GM11168 (cell line): ENCODE measurements around the gene SEC22A.

Source experiments
- in situ Hi-C: fragments of 300-500 bp; cut with MboI; formaldehyde crosslinking; loops from one replicate; pipeline ENCODE4 v1.12.0; 2022; ENCODE audit warnings: low sequenced_read_pairs; ENCODE audit not compliant: unreplicated experiment

SEC22A gene

DNA sequence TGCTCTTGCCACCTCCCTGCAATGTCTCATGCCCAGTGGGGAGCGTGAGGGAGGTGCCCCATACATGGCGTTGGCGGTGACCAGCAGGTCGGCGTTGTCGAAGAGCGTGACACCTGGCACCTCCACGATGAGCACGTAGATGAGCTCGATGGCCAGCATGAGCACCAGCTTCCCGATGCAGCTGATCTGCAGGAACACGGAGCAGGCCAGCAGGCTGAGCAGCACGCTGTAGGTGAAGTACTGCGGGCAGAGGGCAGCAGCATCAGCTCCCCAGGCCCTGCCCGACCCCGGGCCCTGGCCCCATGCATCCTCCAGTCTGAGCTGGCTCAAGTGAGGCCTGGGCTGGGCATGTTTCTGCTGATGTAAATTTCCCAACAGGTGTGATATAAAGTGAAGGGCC is 98.3 kb downstream of the SEC22A start:
- in situ Hi-C loops = no loop called here

DNA sequence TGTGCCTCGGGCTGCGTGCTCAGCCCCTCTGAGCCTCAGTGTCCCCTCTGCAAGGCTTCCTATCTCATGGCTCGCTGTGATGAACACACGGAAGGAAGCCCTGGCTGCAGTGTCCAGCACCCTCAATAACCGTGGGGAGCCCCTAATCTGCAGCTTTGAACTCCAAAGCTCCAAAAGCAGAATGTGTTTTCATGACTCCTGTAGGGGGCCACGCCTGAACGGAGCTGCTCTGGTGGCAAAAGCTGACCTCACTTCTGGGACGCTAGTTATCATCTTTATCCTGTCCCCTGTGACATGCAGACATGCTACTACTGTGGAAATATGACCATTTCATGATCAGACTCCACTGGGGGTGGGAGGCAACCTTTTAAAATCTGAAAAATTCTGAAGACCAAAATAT is 98.8 kb downstream of the SEC22A start:
- in situ Hi-C loops = no loop called here

DNA sequence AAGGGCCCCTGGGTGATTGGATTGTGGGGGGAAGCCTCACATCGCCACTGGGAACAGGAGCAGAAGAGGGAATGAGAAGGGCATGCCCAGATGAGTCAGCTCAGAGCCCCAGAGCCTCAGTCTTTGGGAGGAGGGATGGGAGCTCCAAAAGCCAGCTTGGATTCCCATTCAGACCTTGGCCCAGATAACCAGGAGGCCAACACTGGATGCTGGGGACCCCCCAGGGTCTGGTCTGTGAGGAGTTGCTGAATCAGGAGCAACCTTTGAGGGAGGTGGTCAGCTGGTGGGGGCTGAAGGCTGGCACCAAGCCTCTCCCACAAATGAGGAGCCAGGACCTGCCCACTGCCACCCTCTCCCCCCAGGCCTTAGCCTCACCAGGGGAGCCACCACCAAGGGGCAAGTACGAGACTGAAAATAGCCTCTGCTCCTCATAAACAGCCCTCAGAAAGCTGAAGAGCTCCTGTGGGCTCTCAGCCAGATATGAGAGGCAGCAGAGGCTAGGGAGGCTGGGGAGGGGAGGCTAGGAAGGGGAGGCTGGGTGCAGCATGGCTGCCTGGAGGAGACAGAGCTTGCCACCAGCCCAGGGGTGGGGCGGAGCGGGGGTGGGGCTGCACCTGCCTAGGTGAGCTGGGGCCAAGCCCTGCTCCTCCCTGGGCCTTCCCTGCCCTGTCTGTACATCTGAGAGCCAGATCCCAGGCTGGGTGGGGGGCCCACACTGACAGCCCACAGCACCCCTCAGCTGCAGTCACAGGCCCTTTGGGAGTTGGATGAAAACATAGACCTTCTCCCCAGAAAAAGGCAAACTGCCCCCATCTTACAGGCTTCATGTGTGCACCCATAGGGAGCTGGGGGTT is 99.8 kb downstream of the SEC22A start:
- in situ Hi-C loops = no loop called here

DNA sequence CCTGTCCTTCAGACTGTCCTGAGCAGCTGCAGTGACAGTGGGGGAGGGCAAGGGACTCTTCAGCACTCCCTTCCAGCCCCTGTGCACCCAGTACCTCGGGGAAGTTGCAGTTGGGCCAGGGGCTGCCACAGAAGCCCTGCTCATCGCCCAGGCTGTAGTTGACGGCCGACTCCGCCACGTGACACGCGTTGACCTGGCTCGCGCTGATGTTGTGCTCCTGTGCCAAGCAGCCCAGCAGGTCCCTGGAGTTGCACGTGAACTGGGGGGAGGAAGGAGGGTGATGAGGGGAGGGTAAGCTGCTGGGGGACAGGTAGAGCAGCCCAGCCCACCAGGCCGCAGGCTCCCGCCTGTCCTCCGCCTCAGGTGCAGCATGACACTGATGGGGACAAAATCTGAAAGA is 101.2 kb downstream of the SEC22A start:
- in situ Hi-C loops = no loop called here

DNA sequence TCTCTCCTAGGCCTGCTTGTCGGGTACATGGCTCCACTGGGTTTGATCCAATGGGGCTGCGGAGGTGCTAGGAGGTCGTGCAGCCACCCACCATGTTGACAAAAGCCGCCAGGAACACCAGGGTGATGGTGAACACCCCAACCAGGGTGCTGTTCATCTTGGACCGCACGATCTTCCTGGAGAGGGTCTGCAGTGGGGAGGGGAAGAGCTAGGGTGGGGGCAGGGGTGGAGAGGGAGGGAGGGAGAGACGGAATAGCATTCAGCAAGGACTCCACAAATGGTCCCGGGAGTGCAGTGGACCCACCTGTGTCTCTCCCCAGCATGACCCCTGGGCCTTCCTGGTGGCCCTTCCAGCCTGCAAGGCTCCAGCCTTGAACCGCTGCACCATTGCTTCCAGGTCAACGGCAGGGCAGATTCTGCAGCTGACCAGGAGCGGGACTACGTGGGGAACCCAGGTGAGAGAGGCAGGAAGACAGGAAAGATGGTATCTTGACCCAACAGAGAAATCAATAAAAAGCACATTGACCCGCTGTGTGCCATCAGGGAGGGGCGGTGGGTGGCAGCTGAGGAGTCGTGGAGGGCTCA is 102.3 kb downstream of the SEC22A start:
- in situ Hi-C loops = no loop called here

DNA sequence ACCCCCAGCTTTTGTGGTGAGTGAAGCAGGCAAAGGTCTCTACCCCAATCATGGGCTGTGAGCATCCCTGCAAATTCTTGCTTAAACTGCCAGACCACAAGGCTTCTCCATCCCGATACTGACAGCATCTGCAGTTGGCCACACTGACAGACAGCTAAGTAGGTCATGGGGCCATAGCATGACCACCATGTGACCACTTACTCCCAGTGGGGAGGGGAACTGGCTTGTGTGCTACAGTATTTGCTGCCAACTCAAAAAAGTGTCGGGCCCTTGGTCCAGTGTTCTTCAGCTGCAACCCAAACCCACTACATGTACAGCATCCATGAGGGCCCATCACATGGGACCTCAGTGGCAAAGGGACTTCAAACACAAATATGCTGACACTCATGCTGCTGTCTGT is 103.4 kb downstream of the SEC22A start:
- in situ Hi-C loops = no loop called here

DNA sequence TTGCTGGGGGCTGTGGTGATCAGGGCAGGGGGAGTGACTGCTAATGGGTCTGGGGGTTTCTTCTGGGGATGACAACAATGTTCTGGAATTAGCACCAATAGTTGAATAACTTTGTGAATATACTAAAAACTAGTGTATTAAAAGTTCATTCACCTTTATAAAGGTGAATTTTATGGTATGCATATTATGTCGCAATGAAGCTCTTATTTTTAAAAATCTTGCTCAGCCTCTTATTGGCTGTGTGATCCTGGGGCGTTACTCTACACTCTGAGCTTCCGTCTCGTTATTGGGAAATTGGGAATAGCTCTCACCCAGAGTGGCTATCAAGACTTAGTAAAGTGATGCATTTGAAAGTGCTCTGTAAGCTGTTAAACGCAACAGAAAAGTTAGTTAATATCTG is 105.3 kb downstream of the SEC22A start:
- in situ Hi-C loops = no loop called here

DNA sequence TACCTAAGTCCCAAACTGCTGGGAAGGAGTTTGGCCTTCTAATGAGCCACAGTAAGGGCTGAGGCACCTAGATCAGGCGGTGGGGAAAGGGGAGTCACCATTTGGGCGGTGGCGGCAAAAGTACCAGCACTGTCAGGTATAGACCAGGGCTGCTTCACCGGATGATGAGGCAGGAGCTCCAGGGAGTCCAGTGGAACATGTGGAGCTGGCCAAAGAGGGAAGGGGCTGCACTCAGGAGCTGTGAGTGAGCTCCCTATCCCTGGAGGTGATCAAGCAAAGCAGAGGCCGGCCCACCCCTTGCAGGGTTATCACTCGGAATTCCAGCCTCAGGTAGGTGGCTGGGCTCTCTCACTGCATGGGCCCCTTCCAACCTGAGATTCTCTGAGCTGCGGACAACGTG is 108.4 kb downstream of the SEC22A start:
- in situ Hi-C loops = no loop called here

DNA sequence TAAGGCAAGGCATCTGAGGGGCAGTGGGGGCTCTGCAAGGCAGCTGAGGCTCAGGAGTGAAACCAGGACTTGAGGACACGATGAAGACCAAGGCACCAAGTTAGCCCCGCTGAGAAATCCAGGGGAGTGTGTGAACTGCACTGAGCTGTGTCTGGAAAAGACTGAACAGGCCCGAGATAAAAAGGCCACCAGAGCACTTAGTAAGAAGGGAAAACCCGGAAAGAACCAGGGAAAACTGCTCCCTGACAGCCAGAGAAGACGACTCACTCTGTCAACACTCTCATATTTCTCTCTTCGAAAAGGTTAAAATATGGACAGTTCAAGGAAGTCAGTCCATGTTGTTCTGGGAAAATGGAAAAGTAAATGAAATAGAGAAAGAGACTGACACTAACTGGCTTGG is 109.0 kb downstream of the SEC22A start:
- in situ Hi-C loops = no loop called here

DNA sequence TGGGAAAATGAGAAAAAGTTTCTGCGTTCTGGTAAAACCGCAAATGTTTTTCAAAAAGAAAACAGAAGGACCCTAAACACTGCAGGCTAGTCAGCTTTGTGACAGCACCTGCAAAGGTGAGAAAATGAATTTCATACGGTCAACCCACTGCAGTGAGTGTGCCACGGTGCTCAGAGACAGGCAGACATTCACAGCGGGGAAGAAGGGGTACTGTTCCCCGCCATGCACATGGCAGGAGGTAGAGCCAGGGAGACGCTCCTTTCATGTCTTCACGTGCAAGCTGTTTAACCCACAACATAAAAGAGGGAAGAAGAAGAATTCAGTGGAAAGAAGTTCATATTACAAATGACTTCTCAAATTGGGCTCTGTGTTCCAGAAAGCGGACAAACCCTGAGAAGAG is 109.5 kb downstream of the SEC22A start:
- in situ Hi-C loops = no loop called here

DNA sequence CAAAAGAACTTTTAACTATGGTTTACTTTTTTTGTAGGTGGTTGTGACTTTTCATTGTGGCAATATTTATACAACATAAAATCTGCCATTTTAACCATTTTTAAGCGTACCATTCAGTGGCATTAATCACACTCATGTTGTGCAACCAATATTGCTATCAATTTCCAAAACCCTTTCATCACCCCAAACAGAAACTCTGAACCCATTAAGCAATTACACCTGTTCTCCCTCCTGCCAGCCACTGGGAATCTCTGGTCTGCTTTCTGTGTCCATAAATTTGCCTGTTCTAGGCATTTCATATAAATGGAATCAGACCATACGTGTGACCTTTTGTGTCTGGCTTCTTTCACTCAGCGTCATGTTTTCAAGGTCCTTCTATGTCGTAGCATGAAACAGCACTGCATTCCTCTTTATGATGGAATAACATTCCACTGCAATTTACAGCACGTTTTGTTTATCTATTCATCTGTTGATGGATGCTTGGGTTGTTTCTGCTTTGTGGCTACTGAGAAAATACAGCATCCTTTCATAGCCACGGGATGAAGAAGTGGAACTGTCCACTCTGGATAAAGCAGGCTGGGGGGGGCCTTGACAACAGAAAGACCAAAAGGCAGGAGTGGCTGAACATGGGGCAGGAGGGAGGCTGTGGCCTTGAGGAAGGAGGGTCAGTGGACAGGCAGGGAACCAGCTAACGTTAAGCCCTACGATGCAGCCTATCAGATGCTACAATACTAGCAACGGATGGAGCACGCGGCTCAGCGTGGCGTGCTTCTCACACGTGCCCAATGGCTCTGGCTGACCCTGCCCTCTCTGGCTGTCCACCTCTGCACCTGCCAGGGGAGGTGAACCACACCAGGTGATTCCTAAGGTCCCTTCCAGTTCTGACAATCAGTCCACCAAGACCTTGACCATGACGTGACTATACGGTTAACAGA is 110.9 kb downstream of the SEC22A start:
- in situ Hi-C loops = no loop called here

DNA sequence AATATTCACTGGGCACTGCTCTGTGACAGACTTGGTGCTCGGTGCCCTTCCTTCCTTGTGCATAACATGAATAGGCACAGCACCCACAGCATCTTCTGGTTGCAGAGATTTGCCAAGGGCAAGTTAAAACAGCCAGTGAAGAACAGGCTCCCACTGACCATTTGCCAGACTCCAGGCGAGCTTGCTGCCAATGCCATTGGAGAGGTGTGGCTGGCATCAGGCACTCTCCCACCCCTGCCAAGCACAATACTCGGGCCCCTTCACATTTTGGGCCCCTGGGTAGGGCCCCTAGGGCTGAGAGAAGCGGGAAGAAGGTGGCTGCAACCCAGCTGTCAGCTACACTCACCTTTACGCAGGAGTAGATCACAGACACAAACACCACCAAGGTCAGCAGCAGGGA is 112.1 kb downstream of the SEC22A start:
- in situ Hi-C loops = no loop called here

DNA sequence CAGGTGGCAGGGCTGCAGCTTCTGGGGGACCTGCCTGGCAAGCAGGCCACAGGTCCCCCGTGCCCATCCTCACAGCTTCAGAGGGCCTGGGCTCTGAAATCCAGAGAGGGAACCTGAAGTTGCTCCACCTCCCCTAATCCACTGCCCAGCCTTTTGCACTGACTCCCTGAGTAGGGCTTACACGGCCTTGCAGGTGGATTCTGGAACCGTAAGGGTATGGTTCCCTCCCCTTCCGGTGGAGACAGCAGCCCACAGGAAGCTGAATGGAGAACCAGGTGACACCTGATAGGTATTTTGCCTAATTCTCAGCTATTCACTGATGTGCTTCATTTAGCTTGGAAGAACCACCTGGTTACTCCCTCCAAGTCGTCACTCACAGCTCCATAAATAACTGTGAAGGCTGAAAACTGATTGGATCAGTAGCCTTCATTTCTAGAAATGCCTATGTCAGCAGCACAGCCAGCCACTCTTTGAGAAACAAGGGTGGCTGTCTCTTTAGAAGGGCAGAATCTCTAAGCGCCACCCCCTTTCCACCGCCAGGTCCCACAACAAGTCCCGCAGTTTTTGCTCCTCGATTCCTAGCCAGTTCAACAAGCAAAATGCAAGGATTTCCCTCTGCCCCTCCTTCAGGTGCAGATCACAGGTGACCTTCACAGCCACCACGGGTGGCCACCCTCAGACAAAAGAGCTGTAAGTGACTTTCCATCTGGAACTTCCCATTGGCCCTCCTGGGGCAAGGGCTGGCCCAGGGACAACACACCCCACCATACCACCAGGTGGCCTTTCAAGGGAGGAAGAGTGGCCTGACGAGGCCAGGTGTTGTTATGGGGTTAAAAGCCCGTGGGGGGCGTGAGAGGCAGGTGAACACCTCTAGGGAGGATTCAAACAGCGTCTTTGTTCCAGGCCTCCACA is 112.9 kb downstream of the SEC22A start:
- in situ Hi-C loops = no loop called here

DNA sequence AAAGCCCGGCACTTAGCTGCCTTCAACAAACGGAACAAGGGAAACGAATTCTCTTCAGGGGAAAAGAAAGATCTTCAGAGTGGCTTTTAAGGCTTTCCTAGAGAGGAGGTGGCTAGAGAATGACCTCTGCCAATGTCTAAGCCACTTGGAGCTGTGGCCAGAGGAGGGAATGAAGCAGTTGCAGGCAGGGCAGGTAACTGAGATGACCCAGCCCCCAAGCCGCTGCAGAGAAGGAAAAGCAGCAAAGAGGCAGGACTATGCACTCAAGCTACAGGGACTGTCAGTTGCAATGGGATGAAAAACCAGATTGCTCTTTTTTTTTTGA is 113.5 kb downstream of the SEC22A start:
- in situ Hi-C loops = no loop called here

DNA sequence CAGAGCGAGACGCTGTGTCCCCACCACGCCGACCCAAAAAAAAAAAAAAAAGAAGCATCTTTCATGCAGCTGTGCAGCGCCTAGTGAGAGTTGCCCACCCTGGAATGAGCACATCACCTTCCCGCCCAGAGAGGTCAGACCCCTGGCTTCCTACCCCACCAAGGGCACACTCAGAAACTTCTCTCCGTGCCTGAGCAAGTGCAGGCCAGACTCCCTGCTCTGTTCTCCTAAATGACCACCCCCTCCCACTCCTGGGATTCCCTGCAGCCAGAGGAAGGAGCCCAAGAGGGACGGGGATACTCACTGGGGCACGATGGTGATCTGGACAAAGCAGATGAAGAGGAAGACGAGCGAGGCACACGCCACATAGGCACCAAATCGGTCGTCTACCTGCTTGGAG is 116.0 kb downstream of the SEC22A start:
- in situ Hi-C loops = no loop called here

DNA sequence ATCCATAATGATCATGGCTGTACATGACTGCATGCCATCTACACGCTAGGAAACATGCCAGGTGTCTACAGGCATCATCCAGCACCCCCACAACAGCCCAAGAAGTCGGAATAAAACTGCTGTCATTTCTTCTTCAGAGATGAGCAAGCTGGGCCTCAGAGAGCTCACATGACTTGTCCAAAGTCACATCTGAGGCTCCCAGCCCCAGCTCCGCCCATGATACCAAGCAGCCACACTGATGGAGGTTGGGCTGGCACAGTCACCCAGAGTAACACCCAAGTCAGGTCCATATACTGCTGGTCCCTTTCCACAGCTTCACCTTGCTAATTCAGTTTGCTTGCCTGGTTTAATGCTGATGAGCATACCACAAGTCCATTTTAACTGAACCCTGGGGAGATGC is 116.6 kb downstream of the SEC22A start:
- in situ Hi-C loops = no loop called here

DNA sequence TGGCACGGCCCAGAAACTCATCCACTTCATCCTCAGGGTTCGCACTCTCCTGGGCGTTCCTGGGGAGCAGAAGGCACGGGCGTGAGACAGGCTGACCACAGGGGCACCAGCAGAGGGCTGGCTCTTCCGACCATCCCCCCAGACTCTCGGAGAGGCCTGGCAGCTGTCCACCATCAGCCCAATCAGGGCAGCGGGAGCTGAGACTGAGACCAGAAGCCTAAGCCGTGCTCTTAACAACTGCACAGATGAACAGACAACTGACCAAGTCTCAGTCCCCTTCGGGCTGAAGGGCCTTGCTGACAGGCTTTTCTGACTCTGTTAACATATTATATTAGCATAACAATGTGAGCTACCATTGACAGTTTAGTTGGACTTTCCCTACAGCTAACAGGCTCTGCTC is 118.0 kb downstream of the SEC22A start:
- in situ Hi-C loops = no loop called here

DNA sequence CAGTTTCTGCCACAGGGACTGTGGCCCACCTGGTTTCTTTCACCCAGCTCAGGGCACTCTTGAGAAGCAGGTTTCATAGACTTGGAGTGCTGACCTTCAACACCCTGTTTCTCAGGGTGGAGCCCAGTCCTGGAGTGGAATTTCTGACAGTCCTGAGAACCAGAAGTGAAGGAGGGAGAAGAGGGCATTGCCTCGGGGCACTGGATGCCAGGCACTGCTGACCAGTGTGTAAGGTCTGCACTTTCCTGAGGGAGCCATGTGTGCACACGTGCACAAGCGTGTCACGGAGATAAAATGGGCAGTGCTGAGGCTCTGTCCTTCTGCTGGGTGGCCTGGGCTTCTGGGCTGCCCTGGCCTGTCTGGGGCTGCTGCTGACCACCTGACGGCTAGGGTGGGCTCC is 118.5 kb downstream of the SEC22A start:
- in situ Hi-C loops = no loop called here

DNA sequence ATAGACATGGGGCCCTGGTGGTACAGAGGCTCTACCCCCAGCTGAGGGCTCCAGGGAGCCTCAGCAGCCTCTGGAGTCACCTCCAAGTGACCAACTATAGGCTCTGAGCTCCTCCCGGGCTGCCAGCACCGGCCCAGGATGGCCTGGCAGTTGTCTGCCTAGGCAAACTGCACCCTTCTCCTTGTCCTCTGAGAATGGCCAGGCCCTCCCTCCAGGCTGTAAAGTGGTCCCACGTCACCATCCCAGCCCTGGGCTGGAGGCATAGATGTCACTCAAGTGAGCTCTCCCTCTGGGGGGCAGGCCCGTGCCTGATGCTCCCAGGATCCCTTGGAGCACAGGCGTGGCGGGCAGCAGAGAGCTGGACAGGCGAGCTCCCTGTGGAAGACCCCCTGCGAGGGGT is 120.1 kb downstream of the SEC22A start:
- in situ Hi-C loops = no loop called here

DNA sequence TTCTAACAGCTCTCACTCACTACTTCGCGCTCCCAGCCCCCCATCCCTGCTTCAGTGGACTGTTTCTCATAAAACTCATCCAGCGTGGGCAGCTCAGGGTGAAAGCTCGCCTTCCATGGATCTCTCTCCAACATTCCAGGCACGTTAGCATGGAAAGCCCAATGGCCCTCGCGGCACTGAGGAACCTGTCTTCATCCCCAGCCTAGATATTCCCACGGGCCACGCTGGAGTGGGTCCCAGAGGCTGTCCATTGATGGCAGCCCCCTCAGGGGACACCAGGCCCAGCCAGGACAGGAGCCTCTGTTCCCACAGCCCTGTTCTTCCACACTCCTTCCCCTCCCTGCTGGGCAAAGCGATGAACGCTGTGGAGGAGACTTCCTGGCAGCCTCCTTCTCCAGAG is 121.1 kb downstream of the SEC22A start:
- in situ Hi-C loops = no loop called here
